Stimulated activated CD4-positive, alpha-beta T cell treated with anti-CD3 and anti-CD28 coated beads, Interleukin-4, amount 100 ng/mL, for 24 hours (primary cell): ENCODE measurements around the gene TBX20.
"Not testable (repeated sequence)": the region's sequence is repeated elsewhere in the genome, so short reads cannot be mapped to it uniquely, and the experiment has no call there.

Experiments
- DNase-seq: peaks from one replicate; pipeline ENCODE4 v3.0.0-alpha.2; 2020

TBX20 gene

DNA sequence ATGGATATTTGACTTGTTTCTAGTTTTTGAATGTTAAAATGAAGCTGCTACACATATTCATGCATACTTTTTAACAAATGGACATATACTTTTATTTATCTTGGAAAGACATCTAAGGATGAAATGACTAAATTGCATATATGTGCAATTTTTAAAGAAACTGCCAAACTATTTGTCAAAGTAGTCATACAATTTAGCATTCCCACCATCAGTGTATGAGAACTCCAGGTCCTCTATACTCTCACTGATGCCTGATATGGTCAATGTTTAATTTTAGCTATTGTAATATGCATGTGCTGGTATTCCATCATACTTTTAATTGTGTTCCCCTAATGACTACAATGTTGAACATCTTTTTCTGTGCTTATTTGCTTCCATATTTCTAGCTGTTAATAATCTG lies 47.0 kb downstream of the TBX20 start:
- not testable (repeated sequence) for DNase-seq

DNA sequence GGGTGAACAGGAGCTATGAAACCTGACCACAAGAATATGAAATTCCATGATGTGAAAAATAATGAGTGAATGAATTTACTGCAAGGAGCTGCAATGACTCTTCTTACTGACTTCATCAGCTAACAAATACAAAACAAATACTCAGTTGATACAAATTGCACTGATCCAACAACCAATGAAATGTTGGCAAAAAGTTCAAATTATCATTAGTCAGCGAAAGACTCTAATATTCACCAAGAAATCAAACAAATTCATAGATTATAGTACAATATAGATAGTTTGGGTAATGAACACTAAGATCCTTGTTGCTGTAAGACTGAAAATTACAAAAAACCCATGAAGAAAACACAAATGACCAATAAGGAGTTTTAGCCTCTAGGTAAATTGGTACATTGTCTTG lies 49.0 kb downstream of the TBX20 start:
- DNase-seq: not testable (repeated sequence)

DNA sequence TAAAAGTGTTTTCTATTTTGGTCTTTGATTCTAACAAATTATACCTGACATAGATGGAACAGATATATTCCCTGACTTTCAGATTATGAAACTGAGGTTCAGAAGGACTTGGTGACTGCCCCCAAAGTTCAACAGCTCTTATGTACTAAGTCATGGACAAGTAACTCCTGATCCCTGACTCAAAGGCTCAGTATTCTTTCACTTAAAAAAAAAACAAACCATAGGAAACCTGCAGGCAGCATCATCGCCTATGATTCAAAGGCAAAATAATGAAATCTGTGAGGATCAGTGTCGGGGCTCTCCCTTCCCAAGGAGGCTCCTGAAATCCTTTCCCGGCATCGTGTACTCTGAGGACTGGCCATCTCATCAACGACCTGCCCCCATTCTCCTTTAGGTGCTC lies 49.9 kb downstream of the TBX20 start:
- DNase-seq: not testable (repeated sequence)

GRCh38 chr7:35202353-35202752 lies 51.5 kb downstream of the TBX20 start:
- not testable (repeated sequence) for DNase-seq

- not testable (repeated sequence) for DNase-seq
Observed at GRCh38 chr7:35200170-35200569, 53.7 kb downstream of the TBX20 start.

- not testable (repeated sequence) for DNase-seq
Observed at GRCh38 chr7:35198370-35199140, 55.3 kb downstream of the TBX20 start.

GRCh38 chr7:35191571-35191970 lies 62.3 kb downstream of the TBX20 start:
- DNase-seq: not testable (repeated sequence)

GRCh38 chr7:35190146-35190773 lies 63.6 kb downstream of the TBX20 start:
- DNase-seq: not testable (repeated sequence)

GRCh38 chr7:35186751-35187150 lies 67.1 kb downstream of the TBX20 start:
- not testable (repeated sequence) for DNase-seq

- no peak for DNase-seq
Observed at GRCh38 chr7:35185908-35186731, 67.8 kb downstream of the TBX20 start.

DNA sequence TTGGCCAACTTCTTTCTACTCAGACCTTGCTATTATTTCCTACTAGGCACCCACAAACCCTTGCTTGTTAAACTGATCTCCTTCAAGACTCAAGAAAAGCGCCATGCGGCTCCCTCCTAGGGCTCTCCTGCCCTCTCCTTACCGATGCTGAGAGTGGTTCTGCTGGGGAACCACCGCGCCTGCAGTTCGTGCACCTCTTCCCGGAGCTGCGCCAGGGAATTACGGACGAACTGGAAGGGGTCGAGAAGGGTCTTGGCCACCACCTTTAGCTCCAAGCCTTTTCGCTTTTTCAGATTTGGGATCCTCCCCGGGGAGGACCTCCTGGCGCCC lies 68.4 kb downstream of the TBX20 start:
- DNase-seq: not testable (repeated sequence)

GRCh38 chr7:35184961-35185360 lies 68.9 kb downstream of the TBX20 start:
- DNase-seq: not testable (repeated sequence)

- not testable (repeated sequence) for DNase-seq
Observed at GRCh38 chr7:35183873-35184503, 69.9 kb downstream of the TBX20 start.

- DNase-seq: not testable (repeated sequence)
Observed at GRCh38 chr7:35180665-35181064, 73.2 kb downstream of the TBX20 start.

GRCh38 chr7:35173176-35173575 lies 80.7 kb downstream of the TBX20 start:
- DNase-seq: not testable (repeated sequence)

- not testable (repeated sequence) for DNase-seq
Observed at GRCh38 chr7:35172131-35172530, 81.8 kb downstream of the TBX20 start.

DNA sequence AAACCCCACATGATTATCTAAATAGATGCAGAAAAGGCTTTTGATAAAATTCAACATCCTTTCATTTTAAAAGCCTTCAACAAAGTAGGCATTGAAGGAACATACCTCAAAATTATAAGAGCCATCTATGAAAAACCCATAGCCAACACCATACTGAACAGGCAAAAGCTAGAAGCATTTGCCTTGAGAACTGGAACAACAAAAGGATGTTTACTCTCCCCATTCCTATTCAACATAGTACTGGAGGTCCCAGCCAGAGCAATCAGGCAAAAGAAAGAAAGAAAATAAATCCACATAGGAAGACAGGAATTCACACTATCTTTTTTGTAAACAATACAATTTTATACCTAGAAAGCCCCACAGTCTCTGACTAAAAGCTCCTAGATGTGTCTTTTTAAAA lies 86.2 kb downstream of the TBX20 start:
- not testable (repeated sequence) for DNase-seq

GRCh38 chr7:35167158-35167557 lies 86.7 kb downstream of the TBX20 start:
- not testable (repeated sequence) for DNase-seq

DNA sequence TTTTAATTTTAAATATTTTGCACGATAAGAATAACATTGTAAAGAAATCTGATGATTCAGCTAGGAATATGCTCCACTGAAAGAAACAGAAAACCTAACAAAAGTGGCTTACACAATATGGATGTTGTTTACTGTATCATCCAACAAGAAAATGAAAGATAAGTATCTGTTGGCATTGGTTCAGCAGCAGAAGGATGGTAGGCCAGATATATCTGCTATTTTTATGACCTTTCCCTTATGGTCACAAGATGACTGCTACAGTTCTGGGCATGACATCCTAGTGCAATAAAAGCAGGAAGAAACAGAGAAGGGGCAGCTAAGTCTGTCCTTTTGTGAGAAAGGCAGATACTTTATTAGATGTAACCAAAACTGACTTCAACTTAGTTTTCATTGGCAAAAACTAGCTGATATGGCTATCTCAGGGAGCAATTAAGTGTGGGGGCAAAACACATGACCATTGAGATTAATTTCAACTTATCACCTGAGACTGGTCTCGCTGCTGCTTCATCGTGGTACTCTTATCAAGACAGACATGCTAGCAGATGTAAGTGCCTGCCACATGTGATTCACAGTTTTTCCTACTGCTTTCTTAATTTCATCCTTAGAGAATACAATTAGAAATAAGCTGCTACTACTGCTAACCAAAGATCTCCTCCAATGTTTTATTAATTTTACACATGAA lies 92.7 kb downstream of the TBX20 start:
- not testable (repeated sequence) for DNase-seq
